Ovary (tissue), 9 donors: ENCODE results near the gene MAP4K4. TPM values are rescaled to one million over a fixed set of nuclear protein-coding genes. Genes with fewer than 3 reads are reported as not detected.

Source experiments
- DNase-seq, 5 donors: peaks; one replicate each; pipeline ENCODE4 v3.0.0-alpha.2; 2019 to 2020
- H3K27ac ChIP-seq, 2 donors: fragments of 200-600 bp; one replicate each; pipeline versions ENCODE4 v1.5.1 to v1.8.0; 2019 to 2022
- H3K27me3 ChIP-seq: fragments of 200-600 bp; one replicate; pipeline ENCODE4 v1.8.0; 2022
- H3K36me3 ChIP-seq: fragments of 200-600 bp; sonication (generic); one replicate; pipeline ENCODE4 v1.5.1; 2019
- H3K4me1 ChIP-seq: one replicate; pipeline ENCODE4 v1.8.1; 2013; ENCODE audit warnings: mild to moderate bottlenecking, moderate library complexity; ENCODE audit not compliant: insufficient read depth
- H3K4me3 ChIP-seq: fragments of 200-600 bp; sonication (generic); one replicate; pipeline ENCODE4 v1.5.1; 2017
- H3K9me3 ChIP-seq, 2 donors: fragments of 200-600 bp in 1 of 2; sonication (generic) in 1 of 2; one replicate each; pipeline versions ENCODE4 v1.5.1 to v1.8.1; 2013 to 2019; ENCODE audit warnings: mild to moderate bottlenecking in 1 of 2, moderate library complexity in 1 of 2
- EP300 ChIP-seq: sonication (generic); formaldehyde crosslinking; IDR thresholded peaks from one replicate; pipeline ENCODE4 v1.6.1; 2017; ENCODE audit warnings: antibody characterized with exemption
- POLR2A ChIP-seq: fragments of 450-650 bp; IDR thresholded peaks from one replicate; pipeline ENCODE4 v1.6.1; 2017; ENCODE audit warnings: antibody characterized with exemption, mild to moderate bottlenecking, moderate library complexity
- WGBS, 3 donors: extraction: QIAGEN DNeasy Blood & Tissue Kit in 1 of 3; methylation state at CpG; one replicate each; pipeline versions ENCODE4 v1.1.5 to v1.1.7; 2013 to 2017; 5-methylcytosine and 5-hydroxymethylcytosine counted together
- intact Hi-C, 4 donors: fragments of 100-400 bp; cut with DNase I; formaldehyde crosslinking; loops; one replicate each; pipeline versions ENCODE4 v1.11.0 to v1.15.1; 2022 to 2023
- polyA plus RNA-seq, 2 donors: library from polyadenylated mRNA; stranded (reverse); fragments of 200-250 nt in 1 of 2; fragments of 350-450 nt in 1 of 2; fragmentation: Illumina TruSeq in 1 of 2; extraction: RNeasy Lipid Tissue Mini Kit (QIAGEN cat#74804) in 1 of 2; gene quantifications; one replicate each; pipeline ENCODE4 v1.2.3, GENCODE V29; 2013 to 2014
- total RNA-seq, 7 donors: library from RNA; depleted of rRNA in 2 of 7; stranded (reverse); fragments of >200 nt in 2 of 7; fragmentation: NEBNext Ultra II Directional in 3 of 7; extraction: Animal tissue kit (Norgen Biotek cat#: 25700) in 3 of 7; gene quantifications; one replicate each; pipeline versions ENCODE4 v1.1.0 to v1.2.4, GENCODE V29; 2016 to 2023
- TF ChIP-seq, protein P1 (sequence below), 3 donors: fragments of 450-650 bp in 2 of 3; fragments of 200-600 bp in 1 of 3; IDR thresholded peaks; one replicate each; pipeline versions ENCODE4 v1.5.1 to v1.8.0; 2016 to 2022; ENCODE audit warnings: antibody characterized with exemption in 3 of 3, mild to moderate bottlenecking in 1 of 3
- donor health status: DM: no; HTN: no; CAD: no; lungs with moderate emphysema.
- donor health status: DM: no; HTN: no; CAD: no.
- donor health status: Bipolar disorder and iron deficiency.
- donor health status: DM: yes; HTN: yes; CAD: no.
- donor health status: DM: no; HTN: no; CAD: no.
- donor health status: DM: yes; HTN: yes; CAD: no.

MAP4K4 gene
- total and polyA plus RNA-seq, 9 donors: 23.9 to 60.9 (median 49.7) TPM

DNA sequence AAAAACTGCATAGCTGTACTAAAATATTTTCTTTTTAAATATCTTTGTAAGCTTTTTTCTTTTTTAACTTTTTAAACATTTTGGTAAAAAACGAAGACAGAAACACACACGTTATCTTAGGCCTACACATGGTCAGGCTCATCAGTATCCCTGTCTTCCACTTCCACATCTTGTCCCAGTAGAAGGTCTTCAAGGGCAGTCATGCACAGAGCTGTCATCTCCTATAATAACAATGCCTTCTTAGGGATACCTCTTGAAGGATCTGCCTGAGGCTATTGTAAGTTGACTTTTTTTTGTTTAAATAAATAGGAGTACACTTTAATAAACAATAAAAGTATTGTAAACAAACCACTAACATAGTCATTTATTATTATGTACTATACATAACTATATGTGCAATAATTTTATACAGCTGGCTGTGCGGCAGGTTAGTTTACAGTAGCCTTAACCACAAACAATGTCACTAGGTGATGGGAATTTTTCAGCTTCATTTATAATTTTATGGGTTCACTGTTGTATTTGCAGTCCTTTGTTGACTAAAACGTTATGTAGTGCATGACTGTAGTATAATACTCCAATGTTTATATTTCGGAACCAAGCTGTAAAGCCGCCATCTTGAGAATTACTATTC, 124.4 kb downstream of the MAP4K4 start:
- H3K27ac ChIP-seq: no peak overlapping the region
- H3K4me3 ChIP-seq: no peak overlapping the region
- H3K27me3 ChIP-seq: no peaks in the 10 kb centered on the region
- TF ChIP-seq, protein P1, sequence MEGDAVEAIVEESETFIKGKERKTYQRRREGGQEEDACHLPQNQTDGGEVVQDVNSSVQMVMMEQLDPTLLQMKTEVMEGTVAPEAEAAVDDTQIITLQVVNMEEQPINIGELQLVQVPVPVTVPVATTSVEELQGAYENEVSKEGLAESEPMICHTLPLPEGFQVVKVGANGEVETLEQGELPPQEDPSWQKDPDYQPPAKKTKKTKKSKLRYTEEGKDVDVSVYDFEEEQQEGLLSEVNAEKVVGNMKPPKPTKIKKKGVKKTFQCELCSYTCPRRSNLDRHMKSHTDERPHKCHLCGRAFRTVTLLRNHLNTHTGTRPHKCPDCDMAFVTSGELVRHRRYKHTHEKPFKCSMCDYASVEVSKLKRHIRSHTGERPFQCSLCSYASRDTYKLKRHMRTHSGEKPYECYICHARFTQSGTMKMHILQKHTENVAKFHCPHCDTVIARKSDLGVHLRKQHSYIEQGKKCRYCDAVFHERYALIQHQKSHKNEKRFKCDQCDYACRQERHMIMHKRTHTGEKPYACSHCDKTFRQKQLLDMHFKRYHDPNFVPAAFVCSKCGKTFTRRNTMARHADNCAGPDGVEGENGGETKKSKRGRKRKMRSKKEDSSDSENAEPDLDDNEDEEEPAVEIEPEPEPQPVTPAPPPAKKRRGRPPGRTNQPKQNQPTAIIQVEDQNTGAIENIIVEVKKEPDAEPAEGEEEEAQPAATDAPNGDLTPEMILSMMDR (IDR thresholded peaks at IDR 0.05): no peak
- TF ChIP-seq POLR2A (no peak), EP300 (no peak)
- WGBS, 3 donors: 72 to 81% (median 72%) methylated on average over 6 of the region's 6 CpGs
- intact Hi-C loops: no loop called here
- no peaks in the 10 kb centered on the region for H3K36me3 ChIP-seq
- peaks cover 7% of the 10 kb centered on the region for H3K4me1 ChIP-seq
- no peak for DNase-seq
- no peaks in the 10 kb centered on the region for H3K9me3 ChIP-seq

GRCh38 chr2:101823347-101823791, 125.9 kb downstream of the MAP4K4 start:
- no peaks in the 10 kb centered on the region for H3K27me3 ChIP-seq
- no peaks in the 10 kb centered on the region for H3K9me3 ChIP-seq
- intact Hi-C loops: no loop called here
- H3K4me3 ChIP-seq: no peak overlapping the region
- 70 to 72% (median 70%) methylated on average over 14 of the region's 14 CpGs for WGBS, 3 donors
- H3K27ac ChIP-seq: no peak overlapping the region
- peak in 2 of 5 donors; percentile 38 to 46 for DNase-seq
- H3K4me1 ChIP-seq: peaks cover 10% of the 10 kb centered on the region
- TF ChIP-seq, protein P1 (IDR thresholded peaks at IDR 0.05): peak in 1 of 3 donors; percentile 23
- TF ChIP-seq POLR2A: no peak
- H3K36me3 ChIP-seq: no peaks in the 10 kb centered on the region

DNA sequence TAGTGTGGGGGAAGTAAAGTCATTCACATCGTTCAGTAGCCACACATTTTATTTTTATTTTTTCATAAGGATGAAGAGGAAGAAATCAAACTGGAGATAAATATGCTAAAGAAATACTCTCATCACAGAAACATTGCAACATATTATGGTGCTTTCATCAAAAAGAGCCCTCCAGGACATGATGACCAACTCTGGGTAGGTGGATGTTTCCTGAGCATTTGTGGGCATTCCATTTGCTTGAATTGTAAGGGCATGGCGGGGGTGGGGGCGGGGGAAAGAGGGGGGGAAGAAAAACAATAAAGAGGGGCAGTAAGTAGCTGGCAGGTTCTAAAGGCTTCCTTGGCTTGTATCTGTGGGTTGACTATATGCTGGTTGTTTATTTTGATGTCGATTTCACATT, 126.4 kb downstream of the MAP4K4 start:
- Histone ChIP-seq H3K4me1 (peaks cover 9% of the 10 kb centered on the region), H3K27me3 (no peaks in the 10 kb centered on the region), H3K27ac (no peak overlapping the region), H3K9me3 (no peaks in the 10 kb centered on the region), H3K36me3 (no peaks in the 10 kb centered on the region), H3K4me3 (no peak overlapping the region)
- TF ChIP-seq POLR2A (no peak), EP300 (no peak)
- TF ChIP-seq, protein P1 (IDR thresholded peaks at IDR 0.05): no peak
- no peak for DNase-seq
- intact Hi-C loops: no loop called here
- 83 to 85% (median 84%) methylated on average over 4 of the region's 4 CpGs for WGBS, 3 donors

DNA sequence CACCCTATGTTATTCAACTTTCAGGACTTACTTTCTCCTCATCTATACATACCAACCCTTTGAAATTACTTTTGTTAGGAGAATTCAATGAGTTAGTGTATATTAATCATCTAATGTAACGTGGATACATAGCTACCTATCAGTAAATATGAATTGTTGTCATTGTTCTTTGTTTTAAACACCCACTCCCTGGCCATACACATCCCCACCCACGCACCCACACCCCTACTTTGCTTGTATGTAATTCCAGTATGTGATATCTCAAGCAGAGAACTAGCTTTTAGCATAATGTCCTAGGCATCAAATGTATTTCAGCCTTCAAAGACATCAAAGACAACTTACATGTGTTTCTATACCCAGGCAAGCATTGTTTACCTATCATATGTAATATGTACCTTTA, 129.2 kb downstream of the MAP4K4 start:
- H3K9me3 ChIP-seq: no peaks in the 10 kb centered on the region
- H3K36me3 ChIP-seq: no peaks in the 10 kb centered on the region
- H3K27ac ChIP-seq: no peak overlapping the region
- no peak overlapping the region for H3K4me3 ChIP-seq
- peaks cover 14% of the 10 kb centered on the region for H3K4me1 ChIP-seq
- TF ChIP-seq POLR2A: no peak
- TF ChIP-seq, protein P1 (IDR thresholded peaks at IDR 0.05): no peak
- TF ChIP-seq EP300: no peak
- WGBS, 3 donors: 88 to 93% (median 89%) methylated on average over 2 of the region's 2 CpGs
- no peak for DNase-seq
- H3K27me3 ChIP-seq: no peaks in the 10 kb centered on the region
- intact Hi-C loops: loop anchor here in 1 of 4 donors (5.0 kb wide), 1 partner anchor 309 kb away; no protein-coding TSS in a partner anchor
